Medulla oblongata (tissue), 1 donor: ENCODE data around the gene SOCS3.
A peak's percentile ranks its signal among the peaks of the same experiment; 100 is the strongest.

Experiments used
- DNase-seq: peaks from one replicate; pipeline ENCODE4 v3.0.0-alpha.2; 2015; ENCODE audit errors: extremely low spot score

The SOCS3 gene

GRCh38 chr17:78359997-78360370 lies at the start of gene SOCS3:
Gene SOCS3 (minus strand): TSS chr17:78360077. CDS start chr17:78359095, 982 bp downstream.
- peak; percentile 83 for DNase-seq

- no peak for DNase-seq
Observed at GRCh38 chr17:78409191-78409928, 49.5 kb upstream of the SOCS3 start.

- no peak for DNase-seq
Observed at GRCh38 chr17:78408476-78409050, 48.7 kb upstream of the SOCS3 start.

- no peak for DNase-seq
Observed at GRCh38 chr17:78407387-78408000, 47.6 kb upstream of the SOCS3 start.

- no peak for DNase-seq
Observed at GRCh38 chr17:78406920-78407319, 47.0 kb upstream of the SOCS3 start.

GRCh38 chr17:78406396-78406795 lies 46.5 kb upstream of the SOCS3 start:
- DNase-seq, result no peak

- no peak for DNase-seq
Observed at GRCh38 chr17:78403822-78404221, 43.9 kb upstream of the SOCS3 start.

- DNase-seq, result no peak
Observed at GRCh38 chr17:78401891-78402290, 42.0 kb upstream of the SOCS3 start.

- no peak for DNase-seq
Observed at GRCh38 chr17:78401246-78401645, 41.4 kb upstream of the SOCS3 start.

- no peak for DNase-seq
Observed at GRCh38 chr17:78400581-78401240, 40.8 kb upstream of the SOCS3 start.

GRCh38 chr17:78399693-78400144 lies 39.8 kb upstream of the SOCS3 start:
- no peak for DNase-seq

- DNase-seq, result no peak
Observed at GRCh38 chr17:78399028-78399692, 39.3 kb upstream of the SOCS3 start.

- no peak for DNase-seq
Observed at GRCh38 chr17:78398390-78398789, 38.5 kb upstream of the SOCS3 start.

GRCh38 chr17:78397681-78398101 lies 37.8 kb upstream of the SOCS3 start:
- DNase-seq, result no peak

GRCh38 chr17:78396441-78397337 lies 36.8 kb upstream of the SOCS3 start:
- DNase-seq, result no peak

- DNase-seq, result no peak
Observed at GRCh38 chr17:78395155-78395554, 35.3 kb upstream of the SOCS3 start.

GRCh38 chr17:78394209-78394608 lies 34.3 kb upstream of the SOCS3 start:
- no peak for DNase-seq

GRCh38 chr17:78393575-78393974 lies 33.7 kb upstream of the SOCS3 start:
- no peak for DNase-seq

- DNase-seq, result no peak
Observed at GRCh38 chr17:78392295-78392694, 32.4 kb upstream of the SOCS3 start.

- DNase-seq, result no peak
Observed at GRCh38 chr17:78391843-78392242, 32.0 kb upstream of the SOCS3 start.

GRCh38 chr17:78391051-78391431 lies 31.2 kb upstream of the SOCS3 start:
- no peak for DNase-seq
